HFFc6 (cell line): ENCODE data around the gene TBX5. TPM values are rescaled to one million over a fixed set of nuclear protein-coding genes. Genes with fewer than 3 reads are reported as not detected.
A peak's percentile ranks its signal among the peaks of the same experiment; 100 is the strongest.

Experiments used
- DNase-seq: peaks from one replicate; pipeline ENCODE4 v3.0.0-alpha.2; 2018
- H3K27ac Mint-ChIP-seq: 2 replicates; pipeline ENCODE4 v1.8.0; 2020; ENCODE audit warnings: mild to moderate bottlenecking, mixed read lengths
- H3K27me3 Mint-ChIP-seq: 2 replicates; pipeline ENCODE4 v1.8.0; 2021; ENCODE audit warnings: mild to moderate bottlenecking, moderate library complexity, mixed read lengths; ENCODE audit not compliant: insufficient read depth
- H3K36me3 Mint-ChIP-seq: 2 replicates; pipeline ENCODE4 v1.8.0; 2021; ENCODE audit warnings: low read depth, mixed read lengths
- H3K4me1 Mint-ChIP-seq: 2 replicates; pipeline ENCODE4 v1.8.0; 2020; ENCODE audit warnings: low read depth, mixed read lengths
- H3K4me3 Mint-ChIP-seq: 2 replicates; pipeline ENCODE4 v1.8.0; 2020; ENCODE audit warnings: mild to moderate bottlenecking, moderate library complexity, mixed read lengths
- H3K9me3 Mint-ChIP-seq: 2 replicates; pipeline ENCODE4 v1.8.0; 2020; ENCODE audit warnings: mild to moderate bottlenecking, mixed read lengths
- total RNA-seq, 6 experiments: library from RNA; stranded (reverse); fragmentation: NEBNext Ultra II Directional; extraction: Animal tissue kit (Norgen Biotek cat#: 25700); gene quantifications; 2 replicates in 1 of 6; 3 replicates in 5 of 6; pipeline ENCODE4 v1.2.3, GENCODE V29; 2021
- TF ChIP-seq, protein P1 (sequence below): fragments of 200-600 bp; sonication (generic); IDR thresholded peaks from 2 replicates; pipeline ENCODE4 v1.5.0; 2021; ENCODE audit warnings: antibody characterized with exemption, mild to moderate bottlenecking

Gene TBX5
- total RNA-seq, 6 experiments from 2014 or later: 20.7 to 27.8 (median 24.3) TPM

GRCh38 chr12:114406984-114407841 is 1.3 kb upstream of the TBX5 start:
- Mint-ChIP-seq H3K27ac (peak overlapping the region; percentile 92), H3K27me3 (peaks cover 14% of the 10 kb centered on the region)

GRCh38 chr12:114406316-114406983 is 506 bp upstream of the TBX5 start:
- Mint-ChIP-seq H3K36me3 (peaks cover 48% of the 10 kb centered on the region), H3K27ac (peak overlapping the region; percentile 92), H3K9me3 (no peaks in the 10 kb centered on the region), H3K27me3 (peaks cover 14% of the 10 kb centered on the region), H3K4me3 (peak overlapping the region; percentile 99), H3K4me1 (peaks cover 33% of the 10 kb centered on the region)
- peak; percentile 62 for DNase-seq
- TF ChIP-seq, protein P1, sequence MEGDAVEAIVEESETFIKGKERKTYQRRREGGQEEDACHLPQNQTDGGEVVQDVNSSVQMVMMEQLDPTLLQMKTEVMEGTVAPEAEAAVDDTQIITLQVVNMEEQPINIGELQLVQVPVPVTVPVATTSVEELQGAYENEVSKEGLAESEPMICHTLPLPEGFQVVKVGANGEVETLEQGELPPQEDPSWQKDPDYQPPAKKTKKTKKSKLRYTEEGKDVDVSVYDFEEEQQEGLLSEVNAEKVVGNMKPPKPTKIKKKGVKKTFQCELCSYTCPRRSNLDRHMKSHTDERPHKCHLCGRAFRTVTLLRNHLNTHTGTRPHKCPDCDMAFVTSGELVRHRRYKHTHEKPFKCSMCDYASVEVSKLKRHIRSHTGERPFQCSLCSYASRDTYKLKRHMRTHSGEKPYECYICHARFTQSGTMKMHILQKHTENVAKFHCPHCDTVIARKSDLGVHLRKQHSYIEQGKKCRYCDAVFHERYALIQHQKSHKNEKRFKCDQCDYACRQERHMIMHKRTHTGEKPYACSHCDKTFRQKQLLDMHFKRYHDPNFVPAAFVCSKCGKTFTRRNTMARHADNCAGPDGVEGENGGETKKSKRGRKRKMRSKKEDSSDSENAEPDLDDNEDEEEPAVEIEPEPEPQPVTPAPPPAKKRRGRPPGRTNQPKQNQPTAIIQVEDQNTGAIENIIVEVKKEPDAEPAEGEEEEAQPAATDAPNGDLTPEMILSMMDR: no peak

More at GRCh38 chr12:114406984-114407841, 1.3 kb upstream of the TBX5 start:
- DNase-seq: no peak
- Mint-ChIP-seq H3K9me3 (no peaks in the 10 kb centered on the region), H3K4me1 (peaks cover 33% of the 10 kb centered on the region), H3K4me3 (peak overlapping the region; percentile 99), H3K36me3 (peaks cover 44% of the 10 kb centered on the region)
- TF ChIP-seq, protein P1: no peak

DNA sequence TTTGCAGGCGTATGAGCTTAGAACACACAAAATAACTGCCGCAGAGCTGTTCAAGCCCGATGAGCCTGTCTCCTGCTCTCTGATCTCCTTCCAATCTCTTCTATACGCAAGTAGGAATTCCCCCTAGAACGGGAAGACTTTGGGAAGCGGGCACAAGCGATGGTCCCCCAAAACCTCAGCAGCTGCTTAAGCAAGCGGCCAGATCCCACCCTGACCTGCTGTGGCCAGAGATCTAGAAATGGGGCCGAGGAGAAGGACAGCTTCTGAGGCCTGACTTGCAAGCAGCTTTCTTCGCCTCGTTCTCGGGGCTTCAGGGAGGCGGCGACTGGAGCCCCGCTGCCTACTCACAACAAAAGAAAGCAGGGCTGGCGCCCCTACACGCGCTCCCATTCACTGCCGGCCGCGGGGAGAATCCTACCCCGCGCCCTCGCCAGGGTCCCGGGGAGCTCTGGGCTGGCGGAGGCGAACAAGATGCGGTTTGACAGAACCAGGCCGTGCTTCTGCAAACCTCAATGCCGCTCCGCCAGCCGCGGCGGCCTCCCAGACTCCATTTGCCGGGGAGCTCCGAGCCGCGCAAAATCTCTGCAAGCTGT is 922 bp downstream of the TBX5 start:
- H3K9me3 Mint-ChIP-seq: no peaks in the 10 kb centered on the region
- H3K4me3 Mint-ChIP-seq: peak overlapping the region; percentile 99
- H3K27me3 Mint-ChIP-seq: peaks cover 11% of the 10 kb centered on the region
- TF ChIP-seq, protein P1: no peak
- H3K36me3 Mint-ChIP-seq: peaks cover 47% of the 10 kb centered on the region
- no peak for DNase-seq
- peak overlapping the region; percentile 92 for H3K27ac Mint-ChIP-seq
- peaks cover 27% of the 10 kb centered on the region for H3K4me1 Mint-ChIP-seq

DNA sequence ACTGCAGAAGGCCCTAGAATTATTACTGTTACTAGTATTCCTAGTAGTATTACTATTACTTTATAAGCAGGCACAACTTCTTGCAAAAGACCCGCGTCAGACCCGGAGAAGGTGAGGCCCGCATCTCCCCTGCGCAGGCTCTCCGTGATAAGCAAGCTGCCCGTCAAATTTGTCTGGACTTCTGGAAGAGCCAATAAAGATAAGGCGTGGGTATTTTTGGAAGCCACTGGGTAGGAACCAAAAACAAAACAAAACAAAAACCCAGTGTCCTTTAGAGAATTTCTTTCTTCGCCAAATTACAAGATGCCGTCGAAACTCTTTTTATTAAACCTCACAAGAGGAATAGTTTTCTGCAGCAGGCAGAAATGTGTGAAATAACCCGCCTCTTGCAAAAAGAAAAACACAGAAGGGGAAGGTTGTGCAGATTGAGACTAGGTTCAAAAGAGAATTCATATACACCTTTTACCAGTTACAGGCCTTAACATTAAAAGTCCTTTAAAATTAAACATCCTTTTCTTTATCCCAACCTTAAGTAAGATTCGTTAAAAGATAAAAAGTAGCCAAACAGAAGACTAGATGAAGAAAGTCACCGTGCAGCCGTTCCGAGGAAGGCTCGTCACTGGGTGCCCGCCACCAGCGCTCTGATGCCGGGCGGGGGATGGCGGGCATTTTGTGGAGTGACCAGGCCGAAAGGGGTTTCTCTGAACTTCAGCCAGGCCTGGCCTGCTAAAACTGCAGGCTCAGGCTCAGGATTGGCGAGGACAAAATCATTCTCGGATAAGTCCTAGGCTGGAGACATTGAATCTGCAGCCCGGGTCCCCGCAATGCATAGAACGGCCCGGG is 1.6 kb downstream of the TBX5 start:
- no peak for DNase-seq
- peak overlapping the region; percentile 99 for H3K4me3 Mint-ChIP-seq
- TF ChIP-seq, protein P1: no peak
- peaks cover 8% of the 10 kb centered on the region for H3K27me3 Mint-ChIP-seq
- peaks cover 46% of the 10 kb centered on the region for H3K36me3 Mint-ChIP-seq
- H3K27ac Mint-ChIP-seq: peak overlapping the region; percentile 92
- H3K9me3 Mint-ChIP-seq: no peaks in the 10 kb centered on the region
- peaks cover 32% of the 10 kb centered on the region for H3K4me1 Mint-ChIP-seq

DNA sequence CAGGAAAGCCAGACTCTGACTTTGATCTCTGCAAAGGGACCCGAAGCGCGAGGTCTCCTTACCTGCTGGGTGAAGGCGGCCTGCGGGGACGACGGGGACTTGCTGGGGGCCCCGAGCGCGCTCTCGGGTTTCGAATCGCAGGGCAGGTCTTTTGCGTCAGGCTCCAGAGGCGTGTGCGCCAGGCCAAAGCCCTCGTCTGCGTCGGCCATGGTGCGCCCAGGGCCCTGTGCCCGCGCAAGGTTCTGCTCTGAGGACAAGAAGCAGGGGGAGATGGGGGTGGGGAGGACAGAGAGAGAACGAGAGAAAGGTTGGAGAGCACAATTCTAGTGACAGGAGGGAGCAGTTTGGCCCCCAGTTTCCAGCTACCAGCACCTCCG is 2.3 kb downstream of the TBX5 start:
- Mint-ChIP-seq H3K27ac (peak overlapping the region; percentile 92), H3K4me1 (peaks cover 39% of the 10 kb centered on the region), H3K36me3 (peaks cover 52% of the 10 kb centered on the region), H3K9me3 (no peaks in the 10 kb centered on the region), H3K4me3 (peak overlapping the region; percentile 99), H3K27me3 (peaks cover 8% of the 10 kb centered on the region)
- no peak for DNase-seq
- TF ChIP-seq, protein P1: no peak
